SK-N-SH treated with all-trans-retinoic acid at 6 μM for 48 hours (cell line): ENCODE data around the gene MNX1.

Experiments
- CSDC2 ChIP-seq: fragments of 250-450 bp; sonication (Bioruptor Pico); IDR thresholded peaks from 2 replicates; pipeline ENCODE4 v1.5.0; 2020; ENCODE audit warnings: mild to moderate bottlenecking, moderate library complexity
- PATZ1 ChIP-seq: fragments of 250-450 bp; sonication (Bioruptor Pico); IDR thresholded peaks from 2 replicates; pipeline ENCODE4 v1.8.0; 2020; ENCODE audit warnings: mild to moderate bottlenecking, moderate library complexity, borderline replicate concordance
- PPARA ChIP-seq: fragments of 250-450 bp; sonication (Bioruptor Pico); IDR thresholded peaks from 2 replicates; pipeline ENCODE4 v1.5.0; 2020; ENCODE audit warnings: mild to moderate bottlenecking, borderline replicate concordance
- SNAI2 ChIP-seq: fragments of 250-450 bp; sonication (Bioruptor Pico); IDR thresholded peaks from 2 replicates; pipeline ENCODE4 v1.5.0; 2020; ENCODE audit warnings: mild to moderate bottlenecking, moderate library complexity
- TSHZ2 ChIP-seq: fragments of 250-450 bp; sonication (Bioruptor Pico); IDR thresholded peaks from 2 replicates; pipeline ENCODE4 v1.5.0; 2020; ENCODE audit warnings: mild to moderate bottlenecking, moderate library complexity
- ZNF8 ChIP-seq: fragments of 450-650 bp; formaldehyde crosslinking; IDR thresholded peaks from 2 replicates; pipeline ENCODE4 v1.5.0; 2020; ENCODE audit warnings: mild to moderate bottlenecking, moderate library complexity

GRCh38 chr7:157001920-157002818 lies 8.3 kb downstream of the MNX1 start:
- TF ChIP-seq TSHZ2 (no peak), PATZ1 (CRISPR knock-in tag) (no peak), PPARA (no peak), SNAI2 (CRISPR knock-in tag) (no peak), ZNF8 (CRISPR knock-in tag) (no peak), CSDC2 (CRISPR knock-in tag) (no peak)
